RPMI7951 (cell line): Measurements from ENCODE around the gene MIA. TPM values are rescaled to one million over a fixed set of nuclear protein-coding genes. Genes with fewer than 3 reads are reported as not detected.
"Not testable (repeated sequence)": the region's sequence is repeated elsewhere in the genome, so short reads cannot be mapped to it uniquely, and the experiment has no call there.

ENCODE experiments used
- DNase-seq: peaks from one replicate; pipeline ENCODE4 v3.0.0-alpha.2; 2012; ENCODE audit warnings: low read depth
- total RNA-seq: library from RNA; depleted of rRNA; stranded (reverse); fragments of >200 nt; shearing (Covaris generic); gene quantifications from 2 replicates; pipeline ENCODE4 v1.2.3, GENCODE V29; 2014

Gene MIA
- total RNA-seq, 1 experiment from 2014 or later = 12.6 TPM

DNA sequence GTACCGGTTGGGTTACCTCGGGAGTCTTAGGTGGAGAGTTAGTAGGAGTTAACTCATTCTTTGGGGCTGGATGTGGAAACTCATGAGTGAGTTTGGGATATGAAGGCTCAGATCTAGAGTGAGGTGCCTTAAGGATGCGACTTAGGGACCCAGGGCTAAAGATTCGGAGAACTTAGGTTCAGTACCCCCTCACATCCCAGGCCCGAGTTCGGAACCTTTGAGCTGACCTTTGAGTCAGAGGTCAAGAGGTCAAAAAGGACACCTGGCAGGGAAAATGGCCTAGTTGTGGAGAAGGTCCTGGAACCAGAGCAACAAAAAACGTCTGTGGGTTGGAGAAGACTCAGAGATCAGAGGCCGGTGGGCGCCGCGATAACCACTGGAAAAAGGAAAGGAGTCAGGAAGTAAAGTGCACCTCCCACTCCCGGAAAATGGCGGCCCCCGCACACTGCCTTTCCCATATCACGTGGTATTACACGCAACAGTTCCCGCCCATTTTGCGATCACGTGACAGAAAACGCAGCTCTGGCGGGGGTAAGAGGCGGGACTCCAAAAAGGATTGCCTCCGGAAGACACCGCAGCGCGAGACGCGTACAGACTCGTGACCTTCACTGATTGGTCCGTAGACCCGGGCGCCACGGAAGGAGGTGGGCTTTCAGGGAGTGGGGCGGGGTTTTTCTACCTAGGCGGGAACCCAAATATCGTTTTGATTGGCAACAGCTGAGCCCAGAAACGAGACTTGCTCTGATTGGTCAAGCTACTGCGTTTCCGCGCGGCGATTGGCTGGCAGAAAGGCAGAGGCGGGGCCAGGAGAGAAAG, 25.1 kb upstream of the MIA start, which contains the start of gene ACTMAP:
Gene ACTMAP, minus strand, starts transcription at position 420 of the 816 bp plus-strand sequence. CDS start 674 bp downstream, outside the sequence.
- DNase-seq = peak; percentile 100

DNA sequence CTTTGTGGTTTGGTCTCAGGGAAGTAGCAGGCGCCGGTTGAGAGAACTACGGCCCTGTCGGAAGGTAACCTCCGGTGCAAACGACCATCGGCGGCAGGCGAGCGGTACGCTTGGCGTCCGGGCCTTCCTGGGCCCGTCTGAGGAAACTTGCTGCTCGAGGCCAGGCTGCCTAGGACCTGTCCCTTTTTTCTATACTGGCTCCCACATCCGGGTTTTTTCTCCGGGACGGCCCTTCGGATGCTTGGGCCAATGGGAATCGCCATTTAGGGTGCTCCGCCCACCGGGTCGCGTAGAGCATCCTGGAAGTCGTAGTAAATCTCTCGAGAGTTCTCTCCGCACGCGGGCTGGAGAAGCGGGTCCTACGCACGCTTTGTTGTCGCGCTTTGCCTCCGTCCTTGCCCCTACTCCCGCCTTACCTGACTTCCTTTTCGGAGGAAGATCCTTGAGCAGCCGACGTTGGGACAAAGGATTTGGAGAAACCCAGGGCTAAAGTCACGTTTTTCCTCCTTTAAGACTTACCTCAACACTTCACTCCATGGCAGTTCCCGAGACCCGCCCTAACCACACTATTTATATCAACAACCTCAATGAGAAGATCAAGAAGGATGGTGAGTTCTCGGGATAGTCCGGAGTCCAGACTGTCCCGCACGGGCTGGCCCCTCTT, 24.3 kb upstream of the MIA start, which contains the start of gene SNRPA:
Gene SNRPA, plus strand, starts transcription at position 330 of the 664 bp plus-strand sequence. Its CDS starts 206 bp downstream, at position 536.
- DNase-seq = peak; percentile 98

DNA sequence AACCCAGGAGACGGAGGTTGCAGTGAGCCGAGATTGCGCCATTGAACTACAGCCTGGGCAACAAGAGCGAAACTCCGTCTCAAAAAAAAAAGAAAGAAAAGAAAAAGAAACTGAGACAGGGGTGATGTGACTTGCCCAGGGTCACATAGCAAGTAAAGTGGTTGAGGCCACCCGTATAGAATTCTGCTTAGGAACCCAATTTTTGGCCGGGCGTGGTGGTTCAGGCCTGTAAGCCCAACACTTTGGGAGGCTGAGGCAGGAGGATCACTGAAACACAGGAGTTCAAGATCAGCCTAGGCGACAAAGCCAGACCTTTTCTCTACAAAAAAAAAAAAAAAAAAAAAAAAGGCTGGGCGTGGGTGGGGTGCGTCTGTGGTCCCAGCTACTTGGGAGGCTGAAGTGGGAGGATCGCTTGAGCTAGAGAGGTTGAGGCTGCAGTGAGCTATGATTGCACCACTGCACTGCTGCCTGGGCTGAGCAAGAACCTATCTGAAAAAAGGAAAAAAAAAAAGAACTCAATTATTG, 23.0 kb upstream of the MIA start:
- no peak for DNase-seq

DNA sequence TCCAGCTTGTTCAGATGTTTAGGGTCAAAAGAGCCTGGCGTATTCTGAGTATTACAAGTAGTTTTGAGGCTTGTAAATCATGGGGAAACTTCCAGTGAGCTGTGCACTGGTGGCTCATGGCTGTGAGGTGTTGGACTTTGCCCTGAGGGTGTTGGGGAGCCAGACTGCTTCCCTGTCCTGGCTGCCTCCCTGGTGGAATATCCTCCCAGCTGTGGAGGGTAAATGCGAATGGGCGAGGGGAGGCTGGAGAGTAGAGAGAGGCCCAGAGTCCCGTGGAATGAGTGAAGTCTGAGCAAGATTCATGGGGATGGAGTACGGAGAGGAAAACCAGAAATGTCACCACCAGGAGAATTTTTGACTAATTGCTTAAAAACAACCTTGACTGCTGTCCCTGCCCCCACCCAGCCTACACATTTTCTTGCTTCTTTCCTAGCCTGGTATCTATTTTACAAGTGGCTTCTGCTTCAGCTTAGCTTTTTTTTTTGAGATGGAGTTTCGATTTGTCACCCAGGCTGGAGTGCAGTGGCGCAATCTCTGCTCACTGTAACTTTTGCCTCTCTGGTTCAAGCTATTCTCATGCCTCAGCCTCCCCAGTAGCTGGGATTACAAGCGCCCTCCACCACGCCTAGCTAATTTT, 20.6 kb upstream of the MIA start:
- peak; percentile 63 for DNase-seq

DNA sequence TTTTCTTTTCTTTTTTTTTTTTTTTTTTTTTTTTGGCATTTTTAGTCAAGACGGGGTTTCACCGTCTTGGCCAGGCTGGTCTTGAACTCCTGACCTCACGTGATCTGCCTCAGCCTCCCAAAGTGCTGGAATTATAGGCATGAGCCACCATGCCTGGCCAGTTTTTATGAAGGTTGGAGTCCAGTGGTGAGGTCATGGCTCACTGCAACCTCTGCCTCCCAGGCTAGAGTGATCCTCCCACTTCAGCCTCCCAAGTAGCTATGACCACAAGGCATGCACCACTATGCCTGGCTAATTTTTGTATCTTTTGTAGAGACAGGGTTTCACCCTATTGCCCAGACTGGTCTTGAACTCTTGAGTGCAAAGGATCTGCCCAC, 20.1 kb upstream of the MIA start:
- DNase-seq = no peak

DNA sequence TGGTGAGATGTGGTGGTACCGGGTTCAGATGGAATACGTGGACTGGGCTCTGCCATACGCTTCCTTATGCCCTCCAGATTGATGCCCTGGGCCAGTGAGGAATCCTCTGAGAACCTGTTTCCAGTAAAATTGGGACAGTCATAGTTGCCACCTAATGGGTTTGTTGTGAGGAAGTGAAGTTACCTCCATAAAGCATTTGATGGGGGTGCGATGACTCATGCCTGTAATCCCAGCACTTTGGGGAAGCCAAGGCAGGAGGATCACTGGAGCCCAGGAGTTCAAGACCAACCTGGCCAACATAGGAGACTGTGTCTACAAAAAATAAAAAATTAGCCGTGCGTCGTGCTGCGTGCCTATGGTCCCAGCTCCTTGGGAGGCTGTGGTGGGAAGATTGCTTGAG, 19.5 kb upstream of the MIA start:
- DNase-seq = no peak

DNA sequence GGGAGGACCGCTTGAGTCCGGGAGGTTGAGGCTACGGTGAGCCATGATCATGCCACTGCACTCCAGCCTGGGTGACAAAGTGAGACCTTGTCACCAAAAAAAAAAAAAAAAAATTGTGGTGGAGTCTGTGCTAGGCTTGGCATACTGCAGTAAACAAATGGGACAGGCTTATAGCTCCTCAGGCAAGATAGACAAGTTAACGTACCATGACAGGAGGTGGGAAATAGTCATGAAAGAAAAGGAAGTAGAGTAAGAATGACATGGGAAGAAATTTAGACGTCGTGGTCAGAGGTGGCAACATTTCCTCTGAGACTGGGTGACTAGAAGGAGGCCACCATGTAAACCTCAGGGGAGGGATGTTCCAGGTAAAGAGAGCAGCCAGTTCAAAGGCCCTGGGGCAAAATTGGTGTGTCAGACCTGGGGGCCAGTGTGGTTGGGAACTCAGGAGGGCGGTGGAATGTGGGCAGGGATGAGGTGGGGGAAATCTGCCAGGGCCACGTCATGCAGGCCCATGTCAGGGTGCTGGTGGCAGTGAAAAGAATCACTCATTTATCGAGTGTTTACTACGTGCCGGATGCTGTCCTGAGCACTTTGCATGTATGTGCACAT, 18.7 kb upstream of the MIA start:
- DNase-seq = peak; percentile 44

DNA sequence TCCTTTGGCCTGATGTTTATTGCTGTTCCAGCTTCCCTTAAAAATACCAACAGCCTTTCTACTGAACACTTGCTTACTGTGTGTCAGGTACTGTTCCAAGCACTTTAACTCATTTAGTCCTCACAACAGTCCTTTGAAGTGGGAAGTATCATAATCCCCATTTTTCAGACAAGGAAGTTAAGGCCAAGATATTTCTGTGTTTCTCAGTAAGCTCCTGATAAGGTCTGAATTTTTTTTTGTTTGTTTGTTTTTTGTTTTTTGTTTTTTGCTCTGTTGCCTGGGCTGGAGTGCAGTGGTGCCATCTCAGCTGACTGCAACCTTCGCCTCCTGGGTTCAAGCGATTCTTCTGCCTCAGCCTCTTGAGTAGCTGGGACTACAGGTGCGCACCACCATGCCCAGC, 16.8 kb upstream of the MIA start:
- DNase-seq = no peak

DNA sequence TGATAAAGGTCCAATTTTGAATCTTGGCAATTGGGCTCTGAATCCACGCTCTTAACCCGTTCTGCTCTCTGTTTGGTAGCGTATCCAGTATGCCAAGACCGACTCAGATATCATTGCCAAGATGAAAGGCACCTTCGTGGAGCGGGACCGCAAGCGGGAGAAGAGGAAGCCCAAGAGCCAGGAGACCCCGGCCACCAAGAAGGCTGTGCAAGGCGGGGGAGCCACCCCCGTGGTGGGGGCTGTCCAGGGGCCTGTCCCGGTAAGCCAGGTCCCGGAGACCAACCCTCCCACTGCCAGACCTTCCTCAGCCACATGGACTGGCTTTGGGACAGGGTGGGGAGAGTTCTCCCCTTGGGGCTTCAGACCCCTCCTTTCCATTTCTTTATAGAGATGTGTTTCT, 16.0 kb upstream of the MIA start:
- DNase-seq = no peak

DNA sequence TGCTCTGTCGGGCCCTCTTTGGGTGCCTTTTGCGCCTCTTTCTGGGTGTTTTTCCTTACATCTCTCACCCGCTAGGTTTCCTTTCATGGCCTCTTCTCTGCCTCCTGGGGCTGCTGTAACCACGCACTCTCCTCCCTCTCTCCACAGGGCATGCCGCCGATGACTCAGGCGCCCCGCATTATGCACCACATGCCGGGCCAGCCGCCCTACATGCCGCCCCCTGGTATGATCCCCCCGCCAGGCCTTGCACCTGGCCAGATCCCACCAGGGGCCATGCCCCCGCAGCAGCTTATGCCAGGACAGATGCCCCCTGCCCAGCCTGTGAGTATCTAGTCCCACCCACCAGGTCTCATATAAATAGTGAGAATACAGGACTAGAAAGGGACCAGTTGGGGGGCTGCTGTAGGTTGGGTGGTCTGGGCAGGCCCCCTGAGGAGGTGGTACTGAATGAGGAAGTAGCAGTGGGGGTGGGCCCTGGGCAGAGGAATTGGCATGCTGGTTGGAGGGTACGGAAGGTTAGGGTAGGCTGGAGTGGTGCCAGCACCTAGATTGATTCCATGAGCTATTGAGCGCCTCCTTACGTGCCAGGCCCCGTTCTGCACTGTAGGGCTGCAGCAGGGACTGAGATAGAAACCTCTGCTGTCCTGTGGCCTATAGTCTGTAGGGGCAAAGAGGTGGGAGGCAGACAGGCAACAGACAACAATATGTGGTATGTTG, 12.4 kb upstream of the MIA start:
- DNase-seq = no peak

DNA sequence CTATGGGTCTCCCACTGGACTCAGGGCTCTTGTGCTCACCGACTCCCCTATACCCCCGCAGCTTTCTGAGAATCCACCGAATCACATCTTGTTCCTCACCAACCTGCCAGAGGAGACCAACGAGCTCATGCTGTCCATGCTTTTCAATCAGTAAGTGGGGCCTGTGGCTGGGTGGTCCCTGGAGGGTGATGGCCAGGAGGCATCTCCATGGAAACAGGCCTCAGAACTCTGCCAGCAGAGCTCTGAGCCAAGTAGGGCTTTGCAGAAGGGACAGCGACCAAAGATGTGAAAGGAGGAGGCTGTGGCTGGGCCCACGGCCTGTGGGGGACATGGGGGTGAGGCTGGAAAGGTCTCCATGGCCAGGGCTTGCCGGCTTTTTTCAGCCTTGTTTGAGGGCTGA, 11.8 kb upstream of the MIA start:
- DNase-seq = no peak

DNA sequence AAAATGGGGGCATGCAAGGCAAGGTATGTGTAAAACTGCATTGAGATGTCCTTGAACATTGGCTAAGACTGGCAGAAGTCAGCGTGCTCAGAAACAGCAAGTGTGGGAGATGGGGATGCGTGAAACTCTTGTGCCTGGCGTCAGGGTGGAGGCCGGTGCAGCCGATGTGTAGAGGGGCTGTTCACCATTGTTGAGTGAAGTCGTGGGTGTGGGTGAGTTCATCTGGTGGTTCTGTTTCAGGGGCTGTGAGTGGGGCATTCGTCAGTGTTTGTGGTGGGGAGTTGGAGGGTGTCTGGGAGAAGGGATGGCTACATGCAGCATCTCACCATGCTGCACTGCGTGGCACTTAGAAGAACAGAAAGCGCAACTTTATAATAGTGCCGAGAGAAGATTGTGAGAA, 11.4 kb upstream of the MIA start:
- no peak for DNase-seq

DNA sequence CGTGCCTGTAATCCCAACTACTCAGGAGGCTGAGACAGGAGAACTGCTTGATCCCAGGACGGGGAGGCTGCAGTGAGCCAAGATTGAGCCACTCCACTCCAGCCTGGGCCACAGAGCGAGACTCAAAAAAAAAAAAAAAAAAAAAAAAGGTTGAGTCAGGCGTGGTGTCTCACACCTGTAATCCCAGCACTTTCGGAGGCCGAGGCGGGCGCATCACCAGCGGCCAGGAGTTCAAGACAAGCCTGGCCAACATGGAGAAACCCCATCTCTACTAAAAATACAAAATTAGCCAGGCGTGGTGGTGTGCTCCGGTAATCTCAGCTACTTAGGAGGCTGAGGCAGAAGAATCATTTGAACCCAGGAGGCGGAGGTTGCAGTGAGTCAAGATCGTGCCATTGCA, 8.9 kb upstream of the MIA start:
- not testable (repeated sequence) for DNase-seq

DNA sequence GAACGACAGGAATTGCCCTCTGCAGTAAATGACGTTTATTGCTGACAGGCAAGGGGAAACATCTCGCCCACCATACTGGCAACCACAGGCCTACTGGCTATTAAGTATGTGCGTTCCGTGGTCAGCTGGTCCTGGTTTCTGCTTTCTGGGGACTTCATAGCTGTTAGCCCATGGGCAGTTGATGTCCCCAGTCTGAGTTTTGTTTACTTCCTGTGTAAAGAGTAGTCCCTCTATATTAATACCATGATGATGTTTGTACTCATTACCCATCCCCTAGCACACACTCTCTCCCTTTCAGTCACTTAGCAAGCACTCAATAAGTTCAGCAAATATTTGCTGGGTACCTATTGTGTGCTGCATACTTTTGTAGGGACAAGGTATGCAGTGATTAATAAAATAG, 6.5 kb upstream of the MIA start:
- DNase-seq = no peak

DNA sequence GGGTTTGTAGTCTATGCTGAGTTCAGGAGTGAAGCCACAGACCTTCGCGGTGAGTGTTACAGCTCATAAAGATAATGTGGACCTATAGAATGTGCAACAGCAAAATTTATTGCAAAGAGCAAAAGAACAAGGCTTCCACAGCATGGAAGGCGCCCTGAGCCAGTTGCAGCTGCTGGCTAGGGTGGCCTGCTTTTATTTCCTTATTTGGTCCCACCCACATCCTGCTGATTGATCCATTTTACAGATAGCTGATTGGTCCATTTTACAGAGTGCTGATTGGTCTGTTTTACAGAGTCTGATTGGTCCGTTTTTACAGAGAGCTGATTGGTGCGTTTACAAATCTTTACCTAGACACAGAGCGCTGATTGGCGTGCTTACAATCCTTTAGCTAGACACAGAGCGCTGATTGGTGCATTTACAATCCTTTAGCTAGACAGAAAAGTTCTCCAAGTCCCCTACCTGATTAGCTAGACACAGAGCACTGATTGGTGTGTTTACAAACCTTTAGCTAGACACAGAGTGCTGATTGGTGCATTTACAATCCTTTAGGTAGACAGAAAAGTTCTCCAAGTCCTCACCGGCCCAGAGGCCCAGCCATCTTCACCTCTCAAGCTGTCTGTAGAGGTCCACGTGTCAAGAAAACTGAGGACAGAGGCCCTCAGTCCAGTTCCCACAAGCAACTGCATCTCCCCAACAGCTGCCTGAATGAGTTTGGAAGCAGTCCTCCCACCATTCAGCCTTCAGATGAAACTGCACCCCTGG, 4.0 kb upstream of the MIA start:
- DNase-seq = peak; percentile 31

DNA sequence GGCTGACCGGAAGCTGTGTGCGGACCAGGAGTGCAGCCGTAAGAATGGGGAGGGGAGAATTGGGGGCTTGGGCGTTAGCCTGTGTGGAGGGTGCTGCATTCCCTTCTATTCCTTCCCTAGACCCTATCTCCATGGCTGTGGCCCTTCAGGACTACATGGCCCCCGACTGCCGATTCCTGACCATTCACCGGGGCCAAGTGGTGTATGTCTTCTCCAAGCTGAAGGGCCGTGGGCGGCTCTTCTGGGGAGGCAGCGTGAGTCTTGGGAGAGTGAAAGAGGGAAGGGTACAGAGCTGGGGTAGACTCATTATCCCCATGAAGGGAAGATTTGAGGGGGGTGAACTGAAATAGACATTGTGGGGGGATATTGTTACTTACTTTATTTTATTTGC, 306 bp downstream of the MIA start:
- no peak for DNase-seq

DNA sequence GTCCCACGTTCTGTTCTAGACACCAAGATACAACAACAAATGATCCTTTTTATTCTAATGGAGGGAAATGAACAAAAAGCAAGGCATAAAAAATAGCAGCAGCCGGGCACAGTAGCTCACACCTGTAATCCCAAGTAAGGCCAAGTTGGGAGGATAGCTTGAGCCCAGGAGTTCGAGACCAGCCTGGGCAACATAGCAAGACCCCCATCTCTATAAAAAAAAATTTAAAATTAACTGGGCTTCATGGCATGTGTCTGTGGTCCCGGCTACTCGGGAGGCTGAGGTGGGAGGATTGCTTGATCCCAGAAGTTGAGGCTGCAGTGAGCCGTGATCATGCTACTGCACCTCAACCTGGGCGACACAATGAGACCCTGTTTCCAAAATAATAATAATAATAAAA, 1.0 kb downstream of the MIA start:
- no peak for DNase-seq

DNA sequence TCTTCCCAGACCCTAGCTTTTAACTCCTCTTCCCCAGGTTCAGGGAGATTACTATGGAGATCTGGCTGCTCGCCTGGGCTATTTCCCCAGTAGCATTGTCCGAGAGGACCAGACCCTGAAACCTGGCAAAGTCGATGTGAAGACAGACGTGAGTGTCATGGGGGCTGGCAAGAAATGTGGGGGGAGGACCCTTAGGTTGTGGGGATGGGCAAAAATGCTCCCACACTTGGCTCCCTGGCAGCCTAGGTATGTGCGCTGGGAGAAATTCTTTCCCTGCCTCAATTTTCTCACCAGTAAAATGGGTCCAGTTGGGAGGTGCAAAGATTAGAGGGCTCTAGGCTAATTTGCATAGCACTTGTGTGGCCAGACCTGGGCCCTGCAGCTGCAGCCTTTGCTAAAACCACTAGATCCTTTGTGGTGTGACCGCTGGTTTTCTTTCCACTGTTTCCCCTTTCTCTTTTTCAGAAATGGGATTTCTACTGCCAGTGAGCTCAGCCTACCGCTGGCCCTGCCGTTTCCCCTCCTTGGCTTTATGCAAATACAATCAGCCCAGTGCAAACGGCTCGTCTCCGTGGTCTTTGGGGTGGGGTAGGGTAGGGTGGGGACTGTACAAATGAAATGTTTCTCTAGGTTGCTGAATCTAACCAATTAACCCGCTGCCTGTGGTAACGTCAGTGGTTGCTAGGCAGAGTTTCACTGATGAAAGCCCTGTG, 1.8 kb downstream of the MIA start:
- DNase-seq = peak; percentile 93

DNA sequence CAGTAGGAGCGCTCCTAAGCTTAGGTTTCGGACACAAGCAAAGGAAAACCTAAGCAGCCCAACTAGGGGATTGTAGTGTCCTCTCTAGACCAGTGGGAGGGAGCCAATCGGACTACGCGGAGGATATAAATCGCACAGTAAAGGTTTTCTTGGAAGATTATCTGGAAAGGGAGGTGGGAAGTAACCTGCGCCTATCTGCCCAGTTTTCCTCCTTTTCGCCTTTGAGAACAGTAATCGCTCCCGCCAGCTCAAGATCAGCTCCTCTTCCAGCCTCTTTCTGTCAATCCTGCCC, 2.3 kb downstream of the MIA start:
- DNase-seq = no peak
